NT2/D1 (cell line): Measurements from ENCODE around the gene P4HA3.

ENCODE experiments used
- DNase-seq: peaks from one replicate; pipeline ENCODE4 v3.0.0-alpha.2; 2011; ENCODE audit warnings: low read depth, low spot score
- H3K27me3 ChIP-seq: 2 replicates; pipeline ENCODE4 v1.6.0; 2011; ENCODE audit warnings: mild to moderate bottlenecking; ENCODE audit not compliant: insufficient read length, insufficient read depth
- H3K36me3 ChIP-seq: 2 replicates; pipeline ENCODE4 v1.6.1; 2011; ENCODE audit warnings: mild to moderate bottlenecking, low read length, mixed read lengths; ENCODE audit not compliant: insufficient read depth, insufficient read length
- H3K4me1 ChIP-seq: 2 replicates; pipeline ENCODE4 v1.5.1; 2011; ENCODE audit not compliant: insufficient read depth, insufficient read length
- H3K4me3 ChIP-seq: 2 replicates; pipeline ENCODE4 v1.5.1; 2011; ENCODE audit warnings: low read depth; ENCODE audit not compliant: insufficient read length
- H3K9ac ChIP-seq: 2 replicates; pipeline ENCODE4 v1.6.0; 2011; ENCODE audit warnings: low read depth; ENCODE audit not compliant: insufficient read length
- H3K9me3 ChIP-seq: 2 replicates; pipeline ENCODE4 v1.5.1; 2011; ENCODE audit warnings: mild to moderate bottlenecking, low read length; ENCODE audit not compliant: insufficient read depth
- SUZ12 ChIP-seq: IDR thresholded peaks from 2 replicates; pipeline ENCODE4 v1.6.1; 2011; ENCODE audit not compliant: insufficient read length, insufficient read depth; ENCODE audit errors: extremely low read depth
- YY1 ChIP-seq: IDR thresholded peaks from 2 replicates; pipeline ENCODE4 v1.6.1; 2011; ENCODE audit not compliant: insufficient read length, insufficient read depth
- ZNF274 ChIP-seq: IDR thresholded peaks from 2 replicates; pipeline ENCODE4 v1.6.1; 2011; ENCODE audit warnings: mild to moderate bottlenecking, low read depth, low read length

P4HA3 gene

DNA sequence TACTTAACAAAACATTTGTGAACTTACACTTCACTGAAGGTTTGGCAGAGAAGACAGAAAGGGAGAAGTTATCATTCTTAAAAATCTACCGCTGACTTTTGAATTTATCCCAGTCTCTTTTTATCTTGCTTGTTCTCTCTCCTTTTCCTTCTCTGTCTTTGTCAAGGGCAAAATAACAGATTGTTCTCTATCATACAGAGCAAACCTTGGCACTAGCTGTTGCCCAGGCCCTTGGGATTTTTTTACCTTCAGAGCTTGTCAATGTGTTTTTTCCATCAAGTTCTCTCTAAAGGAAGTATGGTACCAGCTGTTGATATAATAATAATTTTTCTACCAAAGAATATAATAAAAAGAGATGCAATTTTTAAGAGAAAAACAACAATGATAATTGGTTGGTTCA lies 73.2 kb downstream of the P4HA3 start:
- H3K36me3 ChIP-seq: peaks cover 58% of the 10 kb centered on the region
- no peaks in the 10 kb centered on the region for H3K4me1 ChIP-seq

GRCh38 chr11:74237541-74237940 lies 73.9 kb downstream of the P4HA3 start:
- Histone ChIP-seq H3K27me3 (no peaks in the 10 kb centered on the region), H3K9ac (no peak overlapping the region), H3K36me3 (peaks cover 55% of the 10 kb centered on the region), H3K4me3 (no peak overlapping the region), H3K9me3 (no peaks in the 10 kb centered on the region), H3K4me1 (no peaks in the 10 kb centered on the region)
- no peak for DNase-seq
- TF ChIP-seq SUZ12 (no peak), ZNF274 (no peak), YY1 (no peak)

More for the DNA sequence above, 73.2 kb downstream of the P4HA3 start:
- Histone ChIP-seq H3K9ac (no peak overlapping the region), H3K27me3 (no peaks in the 10 kb centered on the region), H3K9me3 (no peaks in the 10 kb centered on the region), H3K4me3 (no peak overlapping the region)
- DNase-seq: no peak
- TF ChIP-seq ZNF274 (no peak), YY1 (no peak), SUZ12 (no peak)

DNA sequence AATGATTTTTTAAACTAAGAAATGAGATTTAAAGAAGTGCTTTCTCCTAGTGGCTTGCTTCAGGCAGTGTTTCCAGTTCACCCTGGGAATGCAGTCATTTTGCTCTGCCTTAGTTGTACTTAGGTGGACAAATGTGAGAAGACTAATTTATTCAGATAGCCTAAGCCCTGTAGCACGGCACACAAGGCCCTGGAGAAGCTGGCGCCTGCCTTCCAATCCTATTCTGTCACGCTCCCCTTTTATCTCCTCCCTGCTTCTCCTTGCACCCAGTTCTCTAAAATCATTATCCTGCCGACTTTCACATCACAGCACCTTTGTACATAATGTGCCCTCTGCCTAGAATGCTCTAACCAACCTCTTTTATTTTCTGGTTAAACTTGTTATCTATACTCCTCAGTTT lies 76.3 kb downstream of the P4HA3 start:
- Histone ChIP-seq H3K4me3 (no peak overlapping the region), H3K9ac (no peak overlapping the region), H3K27me3 (no peaks in the 10 kb centered on the region), H3K9me3 (no peaks in the 10 kb centered on the region), H3K4me1 (no peaks in the 10 kb centered on the region), H3K36me3 (peaks cover 62% of the 10 kb centered on the region)
- DNase-seq: no peak
- TF ChIP-seq SUZ12 (no peak), ZNF274 (no peak), YY1 (no peak)

DNA sequence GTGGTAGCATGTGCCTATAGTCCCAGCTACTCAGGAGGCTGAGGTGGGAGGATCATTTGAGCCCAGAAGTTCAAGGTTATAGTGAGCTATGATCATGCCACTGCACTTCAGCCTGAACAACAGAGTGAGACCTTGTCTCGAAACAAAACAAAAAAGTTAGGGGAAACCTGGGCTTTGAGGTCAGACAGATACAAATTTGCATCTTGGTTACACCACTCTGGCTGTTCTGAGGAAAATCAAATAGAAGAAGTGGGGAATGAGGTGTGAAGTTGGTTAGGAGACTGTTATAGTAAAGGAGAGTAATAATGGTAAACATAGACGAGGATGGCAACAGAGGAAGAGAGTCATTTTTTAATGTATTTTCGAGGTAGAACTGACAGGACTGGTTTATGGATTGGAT lies 77.8 kb downstream of the P4HA3 start:
- H3K9me3 ChIP-seq: no peaks in the 10 kb centered on the region
- peaks cover 54% of the 10 kb centered on the region for H3K36me3 ChIP-seq
- H3K4me1 ChIP-seq: no peaks in the 10 kb centered on the region
- H3K27me3 ChIP-seq: no peaks in the 10 kb centered on the region
- no peak for DNase-seq
- H3K9ac ChIP-seq: no peak overlapping the region
- TF ChIP-seq ZNF274 (no peak), YY1 (no peak), SUZ12 (no peak)
- no peak overlapping the region for H3K4me3 ChIP-seq

- no peak for TF ChIP-seq ZNF274
- no peak for TF ChIP-seq SUZ12
- TF ChIP-seq YY1: no peak
- H3K4me3 ChIP-seq: no peak overlapping the region
- no peaks in the 10 kb centered on the region for H3K27me3 ChIP-seq
- DNase-seq: no peak
- no peak overlapping the region for H3K9ac ChIP-seq
- no peaks in the 10 kb centered on the region for H3K9me3 ChIP-seq
- peaks cover 48% of the 10 kb centered on the region for H3K36me3 ChIP-seq
- no peaks in the 10 kb centered on the region for H3K4me1 ChIP-seq
These were observed 79.0 kb downstream of the P4HA3 start for GRCh38 chr11:74232311-74232950.

DNA sequence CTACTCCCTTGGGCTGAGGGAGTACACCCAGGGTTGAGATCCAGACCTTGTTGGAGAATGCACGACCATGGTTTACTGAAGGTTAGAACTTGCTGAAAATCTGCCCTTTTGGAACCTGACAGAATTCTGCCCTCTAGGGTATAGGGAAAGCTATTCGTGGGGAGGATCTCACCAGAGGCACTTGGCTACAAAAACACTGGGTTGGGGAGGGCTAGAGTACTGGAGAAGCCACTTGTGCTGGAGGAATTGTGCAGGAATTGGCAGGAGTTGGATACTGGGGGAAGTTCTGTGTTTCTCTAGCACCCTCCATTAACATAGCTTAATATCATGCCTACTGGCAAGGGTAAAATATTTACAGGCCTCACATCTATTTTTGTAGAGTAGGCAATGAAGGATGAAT lies 84.5 kb downstream of the P4HA3 start:
- H3K9me3 ChIP-seq: no peaks in the 10 kb centered on the region
- no peak overlapping the region for H3K4me3 ChIP-seq
- no peaks in the 10 kb centered on the region for H3K27me3 ChIP-seq
- no peak overlapping the region for H3K9ac ChIP-seq
- H3K4me1 ChIP-seq: no peaks in the 10 kb centered on the region
- TF ChIP-seq YY1 (no peak), ZNF274 (no peak), SUZ12 (no peak)
- peaks cover 28% of the 10 kb centered on the region for H3K36me3 ChIP-seq
- DNase-seq: no peak

GRCh38 chr11:74225565-74225964 lies 85.9 kb downstream of the P4HA3 start:
- Histone ChIP-seq H3K4me1 (no peaks in the 10 kb centered on the region), H3K27me3 (no peaks in the 10 kb centered on the region), H3K9ac (no peak overlapping the region), H3K4me3 (no peak overlapping the region), H3K9me3 (no peaks in the 10 kb centered on the region), H3K36me3 (peaks cover 16% of the 10 kb centered on the region)
- TF ChIP-seq SUZ12 (no peak), ZNF274 (no peak), YY1 (no peak)
- DNase-seq: no peak
